ENCODE measurements around the gene ARHGAP12.

DNA sequence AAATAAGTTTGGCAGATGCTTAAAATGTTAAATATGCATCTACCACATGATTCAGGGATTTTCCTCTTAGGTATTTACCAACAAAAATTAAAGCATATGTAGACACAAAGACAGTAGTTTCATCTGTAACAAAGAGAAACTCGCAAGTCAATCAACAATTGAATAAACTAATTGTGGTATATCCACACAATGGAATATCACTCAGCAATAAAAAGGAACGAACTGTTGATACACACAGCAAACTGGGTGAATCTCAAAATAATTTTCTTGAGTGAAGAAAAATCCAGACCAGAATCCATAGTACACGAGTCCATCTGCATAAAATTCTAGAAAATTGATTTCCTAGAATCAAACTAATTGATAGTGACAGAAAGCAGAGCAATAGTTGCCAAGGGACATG is 5.2 kb downstream of the ARHGAP12 start:
- TF ChIP-seq, protein P1, sequence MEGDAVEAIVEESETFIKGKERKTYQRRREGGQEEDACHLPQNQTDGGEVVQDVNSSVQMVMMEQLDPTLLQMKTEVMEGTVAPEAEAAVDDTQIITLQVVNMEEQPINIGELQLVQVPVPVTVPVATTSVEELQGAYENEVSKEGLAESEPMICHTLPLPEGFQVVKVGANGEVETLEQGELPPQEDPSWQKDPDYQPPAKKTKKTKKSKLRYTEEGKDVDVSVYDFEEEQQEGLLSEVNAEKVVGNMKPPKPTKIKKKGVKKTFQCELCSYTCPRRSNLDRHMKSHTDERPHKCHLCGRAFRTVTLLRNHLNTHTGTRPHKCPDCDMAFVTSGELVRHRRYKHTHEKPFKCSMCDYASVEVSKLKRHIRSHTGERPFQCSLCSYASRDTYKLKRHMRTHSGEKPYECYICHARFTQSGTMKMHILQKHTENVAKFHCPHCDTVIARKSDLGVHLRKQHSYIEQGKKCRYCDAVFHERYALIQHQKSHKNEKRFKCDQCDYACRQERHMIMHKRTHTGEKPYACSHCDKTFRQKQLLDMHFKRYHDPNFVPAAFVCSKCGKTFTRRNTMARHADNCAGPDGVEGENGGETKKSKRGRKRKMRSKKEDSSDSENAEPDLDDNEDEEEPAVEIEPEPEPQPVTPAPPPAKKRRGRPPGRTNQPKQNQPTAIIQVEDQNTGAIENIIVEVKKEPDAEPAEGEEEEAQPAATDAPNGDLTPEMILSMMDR (conservative IDR thresholded peaks at IDR 0.05; ENCODE audit: low read length): no peak
- TF ChIP-seq EZH2phosphoT487 (IDR thresholded peaks at IDR 0.05; ENCODE audit: borderline replicate concordance, low read depth, low read length): no peak

All from OCI-LY7 (cell line).